ENCODE results near the gene P2RX3.
A peak's percentile ranks its signal among the peaks of the same experiment; 100 is the strongest.

Gene P2RX3

DNA sequence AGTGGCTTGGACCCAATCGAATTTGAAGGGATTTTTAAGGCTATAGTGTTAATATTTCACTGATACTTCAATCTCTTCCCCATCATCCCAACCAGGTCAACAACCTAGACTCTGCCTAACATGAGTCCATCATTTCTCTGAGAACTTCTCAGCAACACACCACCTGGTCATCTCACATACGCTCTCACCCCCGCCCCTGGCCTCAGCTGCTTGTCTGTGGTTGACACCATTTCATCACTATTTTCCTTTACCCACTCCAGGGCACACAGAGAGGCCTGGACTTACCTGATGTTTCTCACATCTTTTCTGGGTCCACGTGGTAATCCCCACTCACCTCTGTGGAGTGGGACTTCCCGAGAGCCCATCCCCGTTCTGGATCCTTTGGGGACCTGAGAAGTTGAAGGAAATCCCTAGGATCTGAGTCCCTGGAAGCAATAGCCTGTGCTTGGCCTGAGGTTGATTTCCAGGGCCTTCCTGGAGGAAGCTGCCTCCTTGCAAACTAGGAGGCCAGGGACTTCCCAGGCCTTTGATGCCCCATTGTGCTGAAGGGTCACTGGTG lies 3.2 kb downstream of the P2RX3 start:
- in situ Hi-C loops (cut with MboI; ENCODE audit: low pct_unique_long_range_greater_than_20kb, low sequenced_read_pairs), result loop anchor here (10.0 to 25.0 kb wide), 2 partner anchors 57 to 1171 kb away; partner anchors contain the start of gene OR5B21
- DNase-seq, result no peak

GRCh38 chr11:57342702-57343101 lies 4.5 kb downstream of the P2RX3 start:
- in situ Hi-C loops (cut with MboI; ENCODE audit: low pct_unique_long_range_greater_than_20kb, low sequenced_read_pairs), result loop anchor here (10.0 to 25.0 kb wide), 2 partner anchors 58 to 1170 kb away; partner anchors contain the start of gene OR5B21
- no peak for DNase-seq

- in situ Hi-C loops (cut with MboI; ENCODE audit: low pct_unique_long_range_greater_than_20kb, low sequenced_read_pairs), result loop anchor here (10.0 to 25.0 kb wide), 2 partner anchors 59 to 1168 kb away; partner anchors contain the start of gene OR5B21
- DNase-seq, result peak; percentile 38
Measured at GRCh38 chr11:57343825-57344224, 5.7 kb downstream of the P2RX3 start.

DNA sequence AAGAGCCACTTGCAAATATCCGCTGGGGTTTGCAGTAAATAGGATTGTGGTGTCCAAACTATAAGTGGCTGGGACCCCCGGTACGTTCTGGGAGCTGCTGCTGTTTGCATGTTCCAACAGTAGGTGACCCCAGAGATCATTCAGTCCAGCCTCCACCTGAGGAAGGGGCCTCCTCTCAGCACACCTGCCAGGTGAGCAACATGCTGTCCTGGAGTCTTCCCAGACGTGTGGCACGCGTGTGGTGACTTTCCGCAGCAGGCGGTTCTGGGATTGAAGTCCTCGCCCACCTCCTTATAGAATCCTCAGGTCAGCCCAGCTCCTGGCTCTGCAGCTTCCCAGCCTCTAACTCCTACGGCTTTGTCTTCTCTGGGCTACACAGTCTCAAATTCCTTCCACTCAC lies 6.7 kb downstream of the P2RX3 start:
- no peak for DNase-seq
- in situ Hi-C loops (cut with MboI; ENCODE audit: low pct_unique_long_range_greater_than_20kb, low sequenced_read_pairs), result loop anchor here (10.0 to 25.0 kb wide), 2 partner anchors 60 to 1167 kb away; partner anchors contain the start of gene OR5B21

GRCh38 chr11:57345555-57346211 lies 7.5 kb downstream of the P2RX3 start:
- DNase-seq, result peak; percentile 74
- in situ Hi-C loops (cut with MboI; ENCODE audit: low pct_unique_long_range_greater_than_20kb, low sequenced_read_pairs), result loop anchor here (10.0 to 25.0 kb wide), 2 partner anchors 61 to 1167 kb away; partner anchors contain the start of gene OR5B21

DNA sequence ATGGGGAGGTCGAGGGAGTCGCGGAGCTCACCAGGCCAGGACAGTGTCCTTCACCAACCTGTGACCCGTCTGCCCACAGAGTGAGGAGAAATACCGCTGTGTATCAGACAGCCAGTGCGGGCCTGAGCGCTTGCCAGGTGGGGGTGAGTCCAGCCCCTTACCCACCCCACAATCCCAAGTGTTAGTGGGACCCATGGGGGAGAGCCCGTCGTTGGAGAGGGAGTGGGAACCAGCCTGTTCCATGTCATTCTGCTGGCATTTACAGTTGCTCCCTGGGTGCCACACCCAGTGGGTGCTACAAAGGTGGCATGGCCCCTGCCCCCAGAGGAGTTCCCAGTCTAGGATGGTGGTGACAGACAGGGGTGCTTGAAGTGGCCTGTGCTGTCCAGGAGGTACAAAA lies 9.2 kb downstream of the P2RX3 start:
- in situ Hi-C loops (cut with MboI; ENCODE audit: low pct_unique_long_range_greater_than_20kb, low sequenced_read_pairs), result loop anchor here (10.0 to 25.0 kb wide), 2 partner anchors 63 to 1165 kb away; partner anchors contain the start of gene OR5B21
- no peak for DNase-seq

- DNase-seq, result no peak
- in situ Hi-C loops (cut with MboI; ENCODE audit: low pct_unique_long_range_greater_than_20kb, low sequenced_read_pairs), result loop anchor here (10.0 to 25.0 kb wide), 2 partner anchors 63 to 1164 kb away; partner anchors contain the start of gene OR5B21
Measured at GRCh38 chr11:57348052-57348451, 9.9 kb downstream of the P2RX3 start.

GRCh38 chr11:57348636-57349313 lies 10.6 kb downstream of the P2RX3 start:
- in situ Hi-C loops (cut with MboI; ENCODE audit: low pct_unique_long_range_greater_than_20kb, low sequenced_read_pairs), result loop anchor here (10.0 to 25.0 kb wide), 2 partner anchors 64 to 1164 kb away; partner anchors contain the start of gene OR5B21
- DNase-seq, result no peak

DNA sequence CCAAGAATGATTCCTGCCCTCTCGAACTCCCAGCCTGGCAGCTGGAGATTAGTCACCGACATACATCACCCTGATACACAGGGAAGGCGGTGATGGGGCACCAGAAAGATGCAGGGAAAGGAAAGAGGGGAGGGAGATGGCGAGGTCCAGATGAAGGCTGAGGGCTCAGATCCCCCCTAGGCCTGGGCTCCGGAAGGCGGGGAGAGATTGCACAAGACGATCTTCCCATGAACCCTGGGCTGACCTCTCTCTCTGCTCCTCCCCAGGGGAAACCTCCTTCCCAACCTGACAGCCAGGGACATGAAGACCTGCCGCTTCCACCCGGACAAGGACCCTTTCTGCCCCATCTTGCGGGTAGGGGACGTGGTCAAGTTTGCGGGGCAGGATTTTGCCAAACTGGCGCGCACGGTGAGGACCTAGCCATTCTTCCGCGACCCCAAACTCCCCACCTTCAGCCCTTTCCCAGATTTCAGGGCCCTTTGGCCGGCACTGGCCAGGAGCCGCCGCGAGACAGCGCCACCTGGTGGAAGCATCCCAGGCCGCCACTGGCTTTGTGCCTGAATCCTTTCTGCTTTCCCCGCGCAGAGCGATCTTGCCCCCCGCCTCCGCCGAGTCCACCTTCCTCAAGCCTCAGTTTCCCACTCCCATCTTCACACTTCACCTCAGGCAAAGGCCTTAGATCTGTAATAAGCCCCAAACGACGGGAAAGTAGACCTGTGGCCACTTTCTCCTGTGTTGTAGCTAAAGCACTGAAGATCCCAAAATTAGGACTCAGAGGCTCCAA lies 11.5 kb downstream of the P2RX3 start:
- DNase-seq, result peak; percentile 58
- in situ Hi-C loops (cut with MboI; ENCODE audit: low pct_unique_long_range_greater_than_20kb, low sequenced_read_pairs), result loop anchor here (10.0 to 25.0 kb wide), 2 partner anchors 65 to 1163 kb away; partner anchors contain the start of gene OR5B21

- in situ Hi-C loops (cut with MboI; ENCODE audit: low pct_unique_long_range_greater_than_20kb, low sequenced_read_pairs), result no loop called here
- DNase-seq, result no peak
Measured at GRCh38 chr11:57353036-57353435, 14.9 kb downstream of the P2RX3 start.

- in situ Hi-C loops (cut with MboI; ENCODE audit: low pct_unique_long_range_greater_than_20kb, low sequenced_read_pairs), result no loop called here
Measured at GRCh38 chr11:57353446-57353845, 15.3 kb downstream of the P2RX3 start.

DNA sequence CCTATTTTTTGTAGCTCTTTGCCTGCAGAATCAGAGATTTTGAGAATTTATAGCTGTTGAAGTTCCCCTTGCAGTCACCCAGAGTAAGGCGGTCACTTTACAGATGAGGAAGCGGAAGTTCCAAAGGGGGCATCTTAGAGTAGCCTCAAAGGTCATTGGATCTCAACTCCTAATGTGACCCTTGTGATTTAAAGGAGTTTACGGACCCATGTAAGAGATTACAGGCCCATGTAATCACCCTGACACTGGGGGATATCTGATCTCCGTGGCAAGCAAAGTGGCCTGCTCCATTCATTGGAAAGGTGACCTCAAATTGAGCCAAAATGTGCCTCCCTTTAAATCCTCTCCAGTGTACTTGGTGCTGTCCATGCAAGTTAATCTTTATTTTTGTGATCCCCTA lies 15.7 kb downstream of the P2RX3 start:
- DNase-seq, result no peak
- in situ Hi-C loops (cut with MboI; ENCODE audit: low pct_unique_long_range_greater_than_20kb, low sequenced_read_pairs), result no loop called here

More at GRCh38 chr11:57353446-57353845, 15.3 kb downstream of the P2RX3 start:
- DNase-seq, result no peak

DNA sequence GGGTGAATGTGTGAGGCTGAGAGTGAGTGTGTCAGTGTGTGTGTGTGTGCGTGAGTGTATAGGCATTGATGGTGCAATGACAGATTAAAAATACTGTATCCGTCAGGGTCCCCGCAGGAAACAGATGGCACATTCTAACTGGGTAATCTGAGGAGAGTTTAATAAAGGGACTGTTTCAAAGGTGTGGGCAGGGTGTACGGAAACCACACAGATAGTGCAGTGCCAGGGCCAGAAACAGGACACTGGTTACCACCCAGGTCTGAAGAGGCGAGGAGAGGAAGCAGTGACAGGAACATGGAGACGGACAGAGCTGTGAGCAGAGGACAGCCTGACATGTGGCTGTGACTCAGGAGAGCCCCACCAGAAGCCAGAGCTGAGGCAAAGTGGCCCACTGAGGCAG lies 16.5 kb downstream of the P2RX3 start:
- in situ Hi-C loops (cut with MboI; ENCODE audit: low pct_unique_long_range_greater_than_20kb, low sequenced_read_pairs), result no loop called here
- DNase-seq, result peak; percentile 84

- no peak for DNase-seq
- in situ Hi-C loops (cut with MboI; ENCODE audit: low pct_unique_long_range_greater_than_20kb, low sequenced_read_pairs), result no loop called here
Measured at GRCh38 chr11:57356268-57356667, 18.1 kb downstream of the P2RX3 start.

- in situ Hi-C loops (cut with MboI; ENCODE audit: low pct_unique_long_range_greater_than_20kb, low sequenced_read_pairs), result no loop called here
- DNase-seq, result no peak
Measured at GRCh38 chr11:57357310-57357709, 19.2 kb downstream of the P2RX3 start.

DNA sequence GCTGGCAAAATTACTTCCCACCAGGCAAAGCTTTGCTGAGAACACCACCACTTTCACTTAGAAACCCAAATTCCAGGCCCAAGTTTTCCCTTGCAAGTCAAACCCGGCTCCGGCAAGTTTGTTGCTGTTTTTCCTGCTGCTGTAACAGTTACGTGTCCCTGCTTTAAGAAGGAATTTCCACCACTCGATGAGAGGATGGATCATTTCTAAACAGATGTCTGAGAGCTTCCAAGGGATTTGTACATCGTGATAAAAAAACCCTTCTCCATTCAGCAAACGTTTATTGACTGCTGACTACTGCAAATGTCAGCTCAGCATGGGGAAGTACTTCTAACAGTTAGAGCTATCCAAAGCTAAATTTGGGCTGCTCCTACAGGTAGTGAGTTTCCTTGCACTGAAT lies 19.7 kb downstream of the P2RX3 start:
- in situ Hi-C loops (cut with MboI; ENCODE audit: low pct_unique_long_range_greater_than_20kb, low sequenced_read_pairs), result no loop called here
- no peak for DNase-seq

- in situ Hi-C loops (cut with MboI; ENCODE audit: low pct_unique_long_range_greater_than_20kb, low sequenced_read_pairs), result no loop called here
- no peak for DNase-seq
Measured at GRCh38 chr11:57358543-57358961, 20.4 kb downstream of the P2RX3 start.

DNA sequence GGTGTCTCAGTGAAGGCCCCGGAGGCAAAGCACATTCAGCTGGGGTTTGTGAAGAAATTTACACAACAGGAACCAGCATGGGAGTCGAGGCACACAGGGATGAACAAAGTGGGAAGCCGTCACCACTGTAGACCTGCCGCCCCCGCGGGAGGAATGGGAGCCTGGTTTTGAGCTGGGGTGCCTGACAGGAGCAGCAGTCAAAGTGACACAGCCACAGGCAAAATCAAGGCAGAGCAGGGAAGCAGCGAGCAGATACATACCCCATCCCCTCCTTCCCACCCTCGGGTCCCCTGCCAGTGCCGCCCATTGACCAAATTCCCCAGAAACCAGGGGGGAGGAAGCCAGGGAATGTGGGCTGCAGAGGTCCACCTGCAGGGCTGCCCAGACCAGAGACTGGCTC lies 20.8 kb downstream of the P2RX3 start:
- DNase-seq, result no peak
- in situ Hi-C loops (cut with MboI; ENCODE audit: low pct_unique_long_range_greater_than_20kb, low sequenced_read_pairs), result no loop called here

GRCh38 chr11:57359396-57359795 lies 21.2 kb downstream of the P2RX3 start:
- in situ Hi-C loops (cut with MboI; ENCODE audit: low pct_unique_long_range_greater_than_20kb, low sequenced_read_pairs), result no loop called here
- DNase-seq, result no peak
